Mesodermal cell (in vitro differentiated cells): ENCODE results near the gene DENND5B.
"Not testable (repeated sequence)": the region's sequence is repeated elsewhere in the genome, so short reads cannot be mapped to it uniquely, and the experiment has no call there.

Experiments
- H3K27ac ChIP-seq: 2 replicates; pipeline ENCODE4 v1.7.0; 2013; ENCODE audit warnings: mild to moderate bottlenecking, low read depth, low read length, moderate library complexity; ENCODE audit not compliant: severe bottlenecking
- H3K36me3 ChIP-seq: 2 replicates; pipeline ENCODE4 v1.7.1; 2013; ENCODE audit warnings: mild to moderate bottlenecking, low read length, moderate library complexity; ENCODE audit not compliant: control insufficient read depth, insufficient read depth
- H3K4me1 ChIP-seq: one replicate; pipeline ENCODE4 v1.7.1; 2013; ENCODE audit warnings: mild to moderate bottlenecking, low read length; ENCODE audit not compliant: insufficient read depth, control insufficient read depth, poor library complexity, severe bottlenecking
- H3K4me3 ChIP-seq: 2 replicates; pipeline ENCODE4 v1.7.0; 2013; ENCODE audit warnings: low read length, control low read depth, mild to moderate bottlenecking; ENCODE audit not compliant: insufficient read depth, poor library complexity, severe bottlenecking; ENCODE audit errors: extremely low read depth
- H3K9me3 ChIP-seq: 2 replicates; pipeline ENCODE4 v1.7.1; 2013; ENCODE audit warnings: mild to moderate bottlenecking, low read length, moderate library complexity; ENCODE audit not compliant: control insufficient read depth
- WGBS, 2 experiments: methylation state at CpG; one replicate each; pipeline ENCODE4 v1.1.5; 2013; ENCODE audit warnings: missing lambda C conversion rate in 2 of 2; ENCODE audit not compliant: insufficient coverage in 2 of 2; 5-methylcytosine and 5-hydroxymethylcytosine counted together

DENND5B gene

GRCh38 chr12:31574803-31575575 is 15.9 kb downstream of the DENND5B start:
- Histone ChIP-seq H3K4me1 (peaks cover 11% of the 10 kb centered on the region), H3K9me3 (no peaks in the 10 kb centered on the region), H3K36me3 (no peaks in the 10 kb centered on the region), H3K27ac (no peak overlapping the region), H3K4me3 (no peak overlapping the region)
- no CpG with 5 or more reads among the region's 2 CpGs for WGBS, 2 experiments

DNA sequence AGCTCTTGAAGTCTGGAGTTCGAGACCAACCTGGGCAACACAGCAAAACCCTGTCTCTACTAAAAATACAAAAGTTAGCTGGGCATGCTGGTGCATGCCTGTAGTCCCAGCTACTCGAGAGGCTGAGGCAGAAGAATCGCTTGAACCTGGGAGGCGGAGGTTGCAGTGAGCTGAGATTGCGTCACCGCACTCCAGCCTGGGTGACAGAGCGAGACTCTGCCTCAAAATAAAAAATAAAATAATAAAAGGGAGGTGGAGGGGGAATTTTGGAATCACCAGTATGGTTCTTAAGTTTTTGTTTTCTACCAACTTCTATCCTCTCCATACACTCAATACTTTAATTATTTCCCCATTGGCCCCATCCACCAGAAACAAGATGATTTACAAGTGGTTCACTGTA is 16.6 kb downstream of the DENND5B start:
- not testable (repeated sequence) for H3K27ac ChIP-seq, H3K36me3 ChIP-seq, H3K9me3 ChIP-seq, H3K4me3 ChIP-seq
- H3K4me1 ChIP-seq: peaks cover 17% of the 10 kb centered on the region
- WGBS, 2 experiments: 89% methylated on average over 3 of the region's 7 CpGs; no CpG with 5 or more reads in 1 of the 2 experiments

DNA sequence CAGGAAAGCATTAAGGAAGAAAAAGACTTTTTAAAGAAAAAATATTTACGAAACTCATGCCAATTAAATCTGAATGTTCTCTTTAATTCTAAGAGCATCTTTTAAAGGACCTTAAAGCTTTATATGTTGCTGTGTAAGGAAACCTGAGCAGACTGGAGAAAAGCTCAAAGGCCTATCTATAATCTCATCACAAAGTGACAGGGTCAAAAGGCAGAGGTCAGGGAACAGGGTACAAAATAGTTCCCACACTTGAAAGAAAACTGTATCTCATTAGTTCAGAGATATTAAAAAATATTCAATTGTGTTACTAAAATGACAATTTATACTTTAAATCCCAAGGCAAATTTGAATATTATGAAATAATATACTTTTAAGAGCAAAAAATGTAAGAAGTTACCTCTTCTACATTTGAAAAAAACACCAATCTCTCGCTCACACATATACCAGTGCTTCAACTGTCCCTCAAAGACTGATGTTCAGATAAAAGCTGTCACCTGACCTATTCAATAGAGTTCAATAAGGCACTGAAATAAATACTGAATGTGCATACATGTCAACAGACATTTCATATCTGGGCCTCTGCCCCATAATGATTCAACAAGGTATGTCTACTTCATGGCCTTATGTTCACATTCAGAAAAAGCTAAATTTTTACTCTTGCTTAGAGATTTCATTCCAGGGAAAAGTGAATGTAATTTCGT is 17.9 kb downstream of the DENND5B start:
- WGBS, 2 experiments: 100% methylated on average over 1 of the region's 3 CpGs; no CpG with 5 or more reads in 1 of the 2 experiments
- peak overlapping the region; percentile 58 for H3K27ac ChIP-seq

GRCh38 chr12:31570880-31571279 is 20.1 kb downstream of the DENND5B start:
- no peaks in the 10 kb centered on the region for H3K36me3 ChIP-seq
- peaks cover 17% of the 10 kb centered on the region for H3K4me1 ChIP-seq
- H3K4me3 ChIP-seq: no peak overlapping the region
- 60 to 72% methylated on average over 5 of the region's 5 CpGs for WGBS, 2 experiments
- H3K9me3 ChIP-seq: no peaks in the 10 kb centered on the region
- H3K27ac ChIP-seq: peak overlapping the region; percentile 53

More for the DNA sequence above, 17.9 kb downstream of the DENND5B start:
- Histone ChIP-seq H3K9me3 (no peaks in the 10 kb centered on the region), H3K4me1 (peaks cover 17% of the 10 kb centered on the region), H3K36me3 (no peaks in the 10 kb centered on the region), H3K4me3 (no peak overlapping the region)

DNA sequence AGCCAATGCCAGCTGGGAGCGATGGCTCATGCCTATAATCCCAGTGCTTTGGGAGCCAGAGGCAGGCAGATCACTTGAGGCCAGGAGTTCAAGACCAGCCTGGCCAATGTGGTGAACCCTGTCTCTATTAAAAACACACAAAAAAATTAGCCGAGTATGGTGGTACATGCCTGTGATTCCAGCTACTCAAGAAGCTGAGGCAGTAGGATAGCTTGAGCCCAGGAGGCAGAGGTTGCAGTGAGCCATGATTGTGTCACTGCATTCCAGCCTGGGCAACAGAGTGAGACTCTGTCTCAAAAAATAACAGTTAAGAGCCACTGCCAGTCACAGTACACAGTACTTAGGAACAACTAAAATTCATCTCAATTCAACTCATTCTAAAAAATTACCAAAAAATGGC is 21.4 kb downstream of the DENND5B start:
- 86 to 100% methylated on average over 2 of the region's 2 CpGs for WGBS, 2 experiments
- H3K9me3 ChIP-seq, H3K4me3 ChIP-seq, H3K27ac ChIP-seq, H3K36me3 ChIP-seq: not testable (repeated sequence)
- H3K4me1 ChIP-seq: peaks cover 17% of the 10 kb centered on the region

DNA sequence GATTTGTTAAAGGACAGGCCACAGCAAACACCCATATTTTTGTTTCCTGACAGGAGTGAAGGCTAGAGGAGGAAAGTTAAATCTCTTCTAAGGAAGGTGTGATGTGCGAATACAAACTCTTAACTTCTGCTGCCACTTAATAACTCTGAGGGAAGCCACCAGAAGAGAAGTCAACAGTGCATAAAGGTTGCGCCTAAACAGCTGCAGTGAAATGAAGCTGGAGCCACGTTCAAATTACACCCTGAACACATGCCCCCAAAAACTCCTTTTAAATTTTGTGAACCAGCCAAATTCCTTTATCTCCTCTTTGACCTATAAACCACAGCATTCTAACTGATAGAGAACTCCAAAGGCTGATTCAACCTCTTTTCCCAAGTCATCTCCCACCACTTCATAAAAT is 22.4 kb downstream of the DENND5B start:
- Histone ChIP-seq H3K27ac (no peak overlapping the region), H3K9me3 (no peaks in the 10 kb centered on the region), H3K36me3 (no peaks in the 10 kb centered on the region), H3K4me1 (peaks cover 17% of the 10 kb centered on the region), H3K4me3 (no peak overlapping the region)
- WGBS, 2 experiments: 83 to 87% methylated on average over 1 to 2 of the region's 3 CpGs

- WGBS, 2 experiments: 88 to 100% methylated on average over 1 of the region's 2 CpGs
- H3K9me3 ChIP-seq: no peaks in the 10 kb centered on the region
- no peak overlapping the region for H3K4me3 ChIP-seq
- H3K27ac ChIP-seq: no peak overlapping the region
- H3K36me3 ChIP-seq: no peaks in the 10 kb centered on the region
- peaks cover 17% of the 10 kb centered on the region for H3K4me1 ChIP-seq
Measured at GRCh38 chr12:31567029-31567428, 23.9 kb downstream of the DENND5B start.

- Histone ChIP-seq H3K27ac (no peak overlapping the region), H3K9me3 (no peaks in the 10 kb centered on the region), H3K4me1 (peaks cover 17% of the 10 kb centered on the region), H3K36me3 (no peaks in the 10 kb centered on the region), H3K4me3 (no peak overlapping the region)
- 100% methylated on average over 1 of the region's 2 CpGs; no CpG with 5 or more reads in 1 of the 2 experiments for WGBS, 2 experiments
Measured at GRCh38 chr12:31566547-31566946, 24.4 kb downstream of the DENND5B start.

DNA sequence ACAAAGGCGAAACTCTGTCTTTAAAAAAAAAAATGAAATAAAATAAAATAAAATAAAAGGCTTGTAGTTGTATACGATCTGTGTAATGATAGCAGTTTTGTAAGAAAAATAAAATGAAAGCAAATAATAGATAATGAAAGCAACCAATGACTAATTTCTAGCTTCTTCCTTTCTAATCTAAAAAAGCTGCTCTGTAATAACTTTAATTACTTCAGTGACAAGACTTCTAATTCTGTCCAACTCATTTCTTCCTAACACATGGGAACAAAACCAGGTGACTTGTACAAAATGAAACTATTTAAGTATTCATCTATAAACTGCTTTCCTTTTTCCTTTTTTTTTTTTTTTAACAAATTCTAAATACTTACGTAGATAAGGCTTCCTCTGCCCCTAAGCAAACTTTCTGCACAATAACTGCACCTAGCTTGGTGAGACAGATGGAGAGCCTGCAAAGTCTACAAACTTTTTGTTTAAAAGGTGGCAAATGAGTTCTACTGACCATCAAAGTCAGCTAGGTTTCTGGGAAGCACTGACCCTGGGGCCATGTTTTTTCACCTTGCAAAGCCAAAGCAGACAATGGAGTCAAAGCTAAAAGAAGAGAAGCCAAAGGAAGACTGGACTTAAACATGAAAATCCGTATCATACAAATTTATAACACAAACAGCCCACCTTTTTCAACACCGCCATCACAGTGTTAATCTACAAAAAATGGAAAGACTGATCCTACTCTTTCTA is 28.2 kb downstream of the DENND5B start:
- H3K27ac ChIP-seq: no peak overlapping the region
- no peak overlapping the region for H3K4me3 ChIP-seq
- H3K9me3 ChIP-seq: peaks cover 1% of the 10 kb centered on the region
- no peaks in the 10 kb centered on the region for H3K4me1 ChIP-seq
- no peaks in the 10 kb centered on the region for H3K36me3 ChIP-seq
- WGBS, 2 experiments: 80 to 100% methylated on average over 2 of the region's 5 CpGs

DNA sequence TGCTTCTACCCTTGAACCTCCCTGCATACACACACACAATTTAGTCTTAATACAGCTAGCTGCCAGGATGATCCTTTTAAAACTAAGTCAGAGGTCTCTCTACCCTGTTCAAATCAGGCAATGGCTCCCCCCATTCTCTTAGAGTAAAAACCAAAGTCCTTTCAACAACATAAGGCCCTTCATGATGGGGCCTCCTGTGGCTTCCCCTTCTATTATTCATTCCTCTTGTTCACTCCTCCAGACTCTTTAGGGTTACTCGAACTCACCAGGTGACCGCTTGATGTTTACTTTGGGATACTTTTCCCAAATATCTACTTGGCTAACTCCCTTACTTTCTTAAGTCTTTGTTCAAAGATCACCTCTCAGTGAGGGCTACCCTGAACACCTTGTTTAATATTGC is 30.4 kb downstream of the DENND5B start:
- WGBS, 2 experiments: 55 to 57% methylated on average over 2 of the region's 2 CpGs
- H3K4me1 ChIP-seq: no peaks in the 10 kb centered on the region
- no peak overlapping the region for H3K27ac ChIP-seq
- no peak overlapping the region for H3K4me3 ChIP-seq
- H3K36me3 ChIP-seq: peaks cover 2% of the 10 kb centered on the region
- peaks cover 18% of the 10 kb centered on the region for H3K9me3 ChIP-seq
